ENCODE results near the gene ASPN.
"Not testable (repeated sequence)": the region's sequence is repeated elsewhere in the genome, so short reads cannot be mapped to it uniquely, and the experiment has no call there.

ASPN gene

GRCh38 chr9:92467041-92467440, 15.3 kb downstream of the ASPN start:
- DNase-seq = no peak

- no peak for DNase-seq
Measured at GRCh38 chr9:92463984-92464383, 18.3 kb downstream of the ASPN start.

- no peak for DNase-seq
Measured at GRCh38 chr9:92463387-92463786, 18.9 kb downstream of the ASPN start.

- DNase-seq = no peak
Measured at GRCh38 chr9:92457576-92457975, 24.7 kb downstream of the ASPN start.

- no peak for DNase-seq
Measured at GRCh38 chr9:92455217-92455616, 27.1 kb downstream of the ASPN start.

- DNase-seq = no peak
Measured at GRCh38 chr9:92446536-92446935, 35.8 kb downstream of the ASPN start.

GRCh38 chr9:92444841-92445240, 37.5 kb downstream of the ASPN start:
- DNase-seq = no peak

- DNase-seq = no peak
Measured at GRCh38 chr9:92440751-92441046, 41.6 kb downstream of the ASPN start.

- no peak for DNase-seq
Measured at GRCh38 chr9:92439921-92440750, 42.2 kb downstream of the ASPN start.

- no peak for DNase-seq
Measured at GRCh38 chr9:92438900-92439526, 43.3 kb downstream of the ASPN start.

- DNase-seq = no peak
Measured at GRCh38 chr9:92435263-92435662, 47.0 kb downstream of the ASPN start.

GRCh38 chr9:92432972-92433548, 49.2 kb downstream of the ASPN start:
- DNase-seq = no peak

- no peak for DNase-seq
Measured at GRCh38 chr9:92432350-92432749, 50.0 kb downstream of the ASPN start.

- DNase-seq = no peak
Measured at GRCh38 chr9:92429836-92430235, 52.5 kb downstream of the ASPN start.

GRCh38 chr9:92426501-92427145, 55.7 kb downstream of the ASPN start:
- DNase-seq = no peak

GRCh38 chr9:92425474-92425873, 56.8 kb downstream of the ASPN start:
- DNase-seq = no peak

- DNase-seq = no peak
Measured at GRCh38 chr9:92424340-92424739, 58.0 kb downstream of the ASPN start, which contains the start of gene OMD. OMD (minus strand) TSS chr9:92424471; CDS start chr9:92417558, 6,913 bp downstream.

- DNase-seq = no peak
Measured at GRCh38 chr9:92423612-92424011, 58.7 kb downstream of the ASPN start.

GRCh38 chr9:92422611-92423338, 59.5 kb downstream of the ASPN start:
- no peak for DNase-seq

GRCh38 chr9:92414566-92414965, 67.7 kb downstream of the ASPN start:
- DNase-seq = no peak

- not testable (repeated sequence) for DNase-seq
Measured at GRCh38 chr9:92411157-92411556, 71.1 kb downstream of the ASPN start.

- no peak for DNase-seq
Measured at GRCh38 chr9:92408747-92409478, 73.4 kb downstream of the ASPN start.

Measured in activated CD8-positive, alpha-beta memory T cell treated with anti-CD3 and anti-CD28 coated beads for 24 hours (primary cell).